RWPE1 (cell line): ENCODE data around the gene HSPBP1.

Experiments used
- CTCF ChIA-PET: fragments of 350-600 bp; sonication (Branson Sonifier 250); formaldehyde crosslinking; extraction: SDS; loops from one replicate; lab custom pipeline; 2021; lab: Yijun Ruan, JAX
- POLR2A ChIA-PET: fragments of 400-600 bp; formaldehyde crosslinking; extraction: SDS; loops from one replicate; lab custom pipeline; 2020; ENCODE audit warnings: antibody characterized with exemption; ENCODE audit not compliant: low non-redundant PET; lab: Yijun Ruan, JAX
- DNase-seq: peaks from one replicate; pipeline ENCODE4 v3.0.0; 2012; ENCODE audit warnings: low spot score
- H3K27ac ChIP-seq: fragments of 450-650 bp; 2 replicates; pipeline ENCODE4 v1.5.1; 2017
- CTCF ChIP-seq: fragments of 450-650 bp; conservative IDR thresholded peaks from 2 replicates; pipeline ENCODE4 v1.5.1; 2017; ENCODE audit warnings: low read depth, mild to moderate bottlenecking

The HSPBP1 gene

GRCh38 chr19:55305983-55306562 is 26.2 kb upstream of the HSPBP1 start:
- CTCF ChIA-PET = no interaction called here
- POLR2A ChIA-PET = no interaction called here
- no peak for DNase-seq
- peak overlapping the region; percentile 26; the same call in 1 of the 2 replicates for H3K27ac ChIP-seq
- no peak for TF ChIP-seq CTCF

GRCh38 chr19:55305491-55305890 is 25.6 kb upstream of the HSPBP1 start:
- H3K27ac ChIP-seq = 0 out of 2 replicates have a peak overlapping the region, but pooled peaks have one; percentile 18
- no peak for TF ChIP-seq CTCF
- ChIA-PET POLR2A (no interaction called here), CTCF (no interaction called here)
- peak; percentile 48 for DNase-seq

- no peak for DNase-seq
- ChIA-PET CTCF (no interaction called here), POLR2A (interaction anchor here (0.6 kb wide), 1 partner anchor 289 kb away, joined by 7 read pairs; no protein-coding TSS in a partner anchor)
- TF ChIP-seq CTCF = no peak
- 0 out of 2 replicates have a peak overlapping the region, but pooled peaks have one; percentile 18 for H3K27ac ChIP-seq
Observed at GRCh38 chr19:55304980-55305379, 25.1 kb upstream of the HSPBP1 start.

- no peak for TF ChIP-seq CTCF
- CTCF ChIA-PET = no interaction called here
- peak; percentile 59 for DNase-seq
Observed at GRCh38 chr19:55304279-55304978, 24.5 kb upstream of the HSPBP1 start.

GRCh38 chr19:55303477-55303876 is 23.6 kb upstream of the HSPBP1 start:
- ChIA-PET POLR2A (no interaction called here), CTCF (interaction anchor here (3.4 kb wide), 1 partner anchor 80 kb away, joined by 21 read pairs; the partner anchor contains the start of gene TMEM238)
- DNase-seq = no peak
- H3K27ac ChIP-seq = peak overlapping the region; percentile 20
- no peak for TF ChIP-seq CTCF

More at GRCh38 chr19:55304279-55304978, 24.5 kb upstream of the HSPBP1 start:
- POLR2A ChIA-PET = interaction anchor here (0.6 kb wide), 1 partner anchor 288 kb away, joined by 7 read pairs; no protein-coding TSS in a partner anchor
- peak overlapping the region; percentile 20; the same call in 1 of the 2 replicates for H3K27ac ChIP-seq

GRCh38 chr19:55302318-55302703 is 22.4 kb upstream of the HSPBP1 start:
- ChIA-PET CTCF (interaction anchor here (0.5 to 3.4 kb wide), 12 partner anchors 9 to 284 kb away, joined by 3 to 21 read pairs (median 4); partner anchors contain the start of genes GARIN5B, KMT5C, TMEM190 and TMEM238), POLR2A (interaction anchor here (1.0 kb wide), 1 partner anchor 37 kb away, joined by 4 read pairs; the partner anchor contains the start of gene KMT5C)
- no peak for TF ChIP-seq CTCF
- no peak for DNase-seq
- peak overlapping the region; percentile 54 for H3K27ac ChIP-seq
